Smooth muscle cell (in vitro differentiated cells): Measurements from ENCODE around the gene PPFIA3. TPM values are rescaled to one million over a fixed set of nuclear protein-coding genes. Genes with fewer than 3 reads are reported as not detected.
"Not testable (repeated sequence)": the region's sequence is repeated elsewhere in the genome, so short reads cannot be mapped to it uniquely, and the experiment has no call there.

Source experiments
- DNase-seq: peaks from one replicate; lab custom pipeline; 2025; ENCODE audit not compliant: unreplicated experiment; lab: John Stamatoyannopoulos, UW
- H2AFZ ChIP-seq: fragments of 200-600 bp; sonication (generic); 2 replicates; pipeline ENCODE4 v1.6.0; 2016; ENCODE audit warnings: antibody characterized with exemption, low read depth, mild to moderate bottlenecking
- H3F3A ChIP-seq: fragments of 200-600 bp; sonication (generic); 2 replicates; pipeline ENCODE4 v1.6.0; 2017; ENCODE audit warnings: antibody characterized with exemption, low read depth
- H3K27ac ChIP-seq: fragments of 200-600 bp; sonication (generic); 2 replicates; pipeline ENCODE4 v1.5.1; 2016; ENCODE audit warnings: low read depth, mild to moderate bottlenecking
- H3K27me3 ChIP-seq: fragments of 200-600 bp; sonication (generic); 2 replicates; pipeline ENCODE4 v1.6.1; 2016; ENCODE audit warnings: low read depth, mild to moderate bottlenecking
- H3K36me3 ChIP-seq: fragments of 200-600 bp; sonication (generic); 2 replicates; pipeline ENCODE4 v1.5.1; 2016; ENCODE audit warnings: low read depth
- H3K4me1 ChIP-seq: fragments of 200-600 bp; sonication (generic); 2 replicates; pipeline ENCODE4 v1.5.1; 2016; ENCODE audit warnings: low read depth
- H3K4me2 ChIP-seq: fragments of 200-600 bp; sonication (generic); 2 replicates; pipeline ENCODE4 v1.6.0; 2016; ENCODE audit warnings: mild to moderate bottlenecking
- H3K4me3 ChIP-seq: fragments of 200-600 bp; sonication (generic); 2 replicates; pipeline ENCODE4 v1.5.1; 2016; ENCODE audit warnings: mild to moderate bottlenecking
- H3K79me2 ChIP-seq: fragments of 200-600 bp; sonication (generic); 2 replicates; pipeline ENCODE4 v1.6.0; 2016; ENCODE audit warnings: low read depth, mild to moderate bottlenecking
- H3K9ac ChIP-seq: fragments of 200-600 bp; sonication (generic); 2 replicates; pipeline ENCODE4 v1.6.0; 2016; ENCODE audit warnings: low read depth
- H3K9me3 ChIP-seq: fragments of 200-600 bp; sonication (generic); replicated peaks from 2 replicates; pipeline ENCODE4 v1.5.1; 2016; ENCODE audit warnings: low read depth
- H4K20me1 ChIP-seq: fragments of 200-600 bp; sonication (generic); 2 replicates; pipeline ENCODE4 v1.6.0; 2016; ENCODE audit warnings: low read depth
- WGBS: methylation state at CpG from one replicate; pipeline ENCODE4 v1.1.7; 2016; ENCODE audit warnings: low lambda C conversion rate; 5-methylcytosine and 5-hydroxymethylcytosine counted together
- polyA plus RNA-seq: library from polyadenylated mRNA; unstranded; fragments of >200 nt; fragmentation: Nextera tagmentation; extraction: Ambion mirVana; gene quantifications from 2 replicates; pipeline ENCODE4 v1.2.1, GENCODE V29; 2016
- total RNA-seq: library from RNA; depleted of rRNA; stranded (reverse); fragments of >200 nt; gene quantifications from 2 replicates; pipeline ENCODE4 v1.2.3, GENCODE V29; 2014
- TF ChIP-seq, protein P1 (sequence below): fragments of 200-600 bp; sonication (generic); IDR thresholded peaks from 2 replicates; pipeline ENCODE4 v1.5.1; 2017; ENCODE audit warnings: borderline replicate concordance, mild to moderate bottlenecking, antibody characterized with exemption; ENCODE audit not compliant: insufficient read depth, poor library complexity, severe bottlenecking

The PPFIA3 gene
- total and polyA plus RNA-seq, 2 experiments from 2014 or later: 3.2 to 20.3 TPM

GRCh38 chr19:49120868-49121267 lies 1.5 kb downstream of the PPFIA3 start:
- H3K36me3 ChIP-seq: no peaks in the 10 kb centered on the region
- peaks cover 7% of the 10 kb centered on the region for H3K4me1 ChIP-seq
- no peak overlapping the region for H3K4me2 ChIP-seq
- no peak overlapping the region for H2AFZ ChIP-seq
- 91% methylated on average over 2 of the region's 2 CpGs for WGBS
- H3K9ac ChIP-seq: no peak overlapping the region
- H3K9me3 ChIP-seq: no peaks in the 10 kb centered on the region
- no peak overlapping the region for H3K27ac ChIP-seq
- no peaks in the 10 kb centered on the region for H3K79me2 ChIP-seq
- TF ChIP-seq, protein P1, sequence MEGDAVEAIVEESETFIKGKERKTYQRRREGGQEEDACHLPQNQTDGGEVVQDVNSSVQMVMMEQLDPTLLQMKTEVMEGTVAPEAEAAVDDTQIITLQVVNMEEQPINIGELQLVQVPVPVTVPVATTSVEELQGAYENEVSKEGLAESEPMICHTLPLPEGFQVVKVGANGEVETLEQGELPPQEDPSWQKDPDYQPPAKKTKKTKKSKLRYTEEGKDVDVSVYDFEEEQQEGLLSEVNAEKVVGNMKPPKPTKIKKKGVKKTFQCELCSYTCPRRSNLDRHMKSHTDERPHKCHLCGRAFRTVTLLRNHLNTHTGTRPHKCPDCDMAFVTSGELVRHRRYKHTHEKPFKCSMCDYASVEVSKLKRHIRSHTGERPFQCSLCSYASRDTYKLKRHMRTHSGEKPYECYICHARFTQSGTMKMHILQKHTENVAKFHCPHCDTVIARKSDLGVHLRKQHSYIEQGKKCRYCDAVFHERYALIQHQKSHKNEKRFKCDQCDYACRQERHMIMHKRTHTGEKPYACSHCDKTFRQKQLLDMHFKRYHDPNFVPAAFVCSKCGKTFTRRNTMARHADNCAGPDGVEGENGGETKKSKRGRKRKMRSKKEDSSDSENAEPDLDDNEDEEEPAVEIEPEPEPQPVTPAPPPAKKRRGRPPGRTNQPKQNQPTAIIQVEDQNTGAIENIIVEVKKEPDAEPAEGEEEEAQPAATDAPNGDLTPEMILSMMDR: no peak
- DNase-seq: no peak
- no peaks in the 10 kb centered on the region for H4K20me1 ChIP-seq
- H3K4me3 ChIP-seq: no peak overlapping the region
- H3K27me3 ChIP-seq: no peaks in the 10 kb centered on the region
- peaks cover 7% of the 10 kb centered on the region for H3F3A ChIP-seq

- H3K79me2 ChIP-seq, H3K27me3 ChIP-seq, H3K36me3 ChIP-seq, H3K4me1 ChIP-seq, H3K4me3 ChIP-seq, H3F3A ChIP-seq, H4K20me1 ChIP-seq, H3K9ac ChIP-seq, H2AFZ ChIP-seq, H3K4me2 ChIP-seq, H3K27ac ChIP-seq, H3K9me3 ChIP-seq, DNase-seq: not testable (repeated sequence)
- 87% methylated on average over 10 of the region's 10 CpGs for WGBS
These were observed 2.5 kb downstream of the PPFIA3 start for GRCh38 chr19:49121841-49122240.

DNA sequence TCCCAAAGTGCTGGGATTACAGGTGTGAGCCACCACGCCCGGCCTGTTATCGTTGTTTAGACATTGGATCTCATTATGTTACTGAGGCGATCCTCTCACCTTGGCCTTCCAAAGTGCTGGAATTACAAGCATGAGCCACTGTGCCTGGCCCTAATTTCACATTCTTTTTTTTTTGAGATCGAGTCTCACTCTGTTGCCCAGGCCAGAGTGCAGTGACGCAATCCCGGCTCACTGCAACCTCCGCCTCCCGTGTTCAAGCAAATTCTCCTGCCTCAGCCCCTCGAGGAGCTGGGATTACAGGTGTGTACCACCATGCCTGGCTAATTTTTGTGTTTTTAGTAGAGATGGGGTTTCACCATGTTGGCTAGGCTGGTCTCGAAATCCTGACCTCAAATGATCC lies 3.9 kb downstream of the PPFIA3 start:
- H3K9me3 ChIP-seq, H3K79me2 ChIP-seq, H2AFZ ChIP-seq, H3K36me3 ChIP-seq, H4K20me1 ChIP-seq, DNase-seq, H3F3A ChIP-seq, H3K27ac ChIP-seq, H3K4me1 ChIP-seq, H3K9ac ChIP-seq, H3K4me3 ChIP-seq, H3K27me3 ChIP-seq, H3K4me2 ChIP-seq: not testable (repeated sequence)
- WGBS: 94% methylated on average over 11 of the region's 11 CpGs

- TF ChIP-seq, protein P1: no peak
- H3K4me1 ChIP-seq: peaks cover 2% of the 10 kb centered on the region
- no peak overlapping the region for H2AFZ ChIP-seq
- H3K36me3 ChIP-seq: no peaks in the 10 kb centered on the region
- no peak overlapping the region for H3K9ac ChIP-seq
- H3K9me3 ChIP-seq: no peaks in the 10 kb centered on the region
- H3K4me2 ChIP-seq: peak overlapping the region; percentile 40
- H3K27ac ChIP-seq: no peak overlapping the region
- no peak overlapping the region for H3K4me3 ChIP-seq
- H3K79me2 ChIP-seq: no peaks in the 10 kb centered on the region
- no peaks in the 10 kb centered on the region for H3F3A ChIP-seq
- H3K27me3 ChIP-seq: no peaks in the 10 kb centered on the region
- DNase-seq: no peak
- no peaks in the 10 kb centered on the region for H4K20me1 ChIP-seq
- 34% methylated on average over 17 of the region's 23 CpGs for WGBS
These were observed 5.8 kb downstream of the PPFIA3 start for GRCh38 chr19:49125025-49125731.
